Body of pancreas (tissue), 4 donors: ENCODE results near the gene MED13L. TPM values are rescaled to one million over a fixed set of nuclear protein-coding genes. Genes with fewer than 3 reads are reported as not detected.

Experiments used
- ATAC-seq: fragments of 150-250 bp; one replicate; pipeline ENCODE4 v1.9.1; 2016
- DNase-seq, 4 donors: peaks; one replicate each; pipeline ENCODE4 v3.0.0-alpha.2; 2019
- H3K27ac ChIP-seq, 4 donors: fragments of 200-600 bp; sonication (generic); 1 replicate in 3 of 4; 2 replicates in 1 of 4; pipeline versions ENCODE4 v1.5.1 to v1.6.1; 2016 to 2019; ENCODE audit warnings: mild to moderate bottlenecking in 1 of 4, mixed read lengths in 1 of 4, moderate library complexity in 1 of 4
- H3K27me3 ChIP-seq, 2 donors: fragments of 200-600 bp; sonication (generic); one replicate each; pipeline ENCODE4 v1.6.0; 2016; ENCODE audit warnings: mild to moderate bottlenecking in 1 of 2
- H3K36me3 ChIP-seq, 2 donors: fragments of 200-600 bp; sonication (generic); replicated peaks in 1 of 2; 2 replicates each; pipeline ENCODE4 v1.5.1; 2016; ENCODE audit warnings: low read depth in 2 of 2; ENCODE audit not compliant: insufficient read depth in 1 of 2
- H3K4me1 ChIP-seq: fragments of 200-600 bp; sonication (generic); one replicate; pipeline ENCODE4 v1.6.0; 2016
- H3K4me3 ChIP-seq, 2 donors: fragments of 200-600 bp; sonication (generic); 1 replicate in 1 of 2; 2 replicates in 1 of 2; pipeline ENCODE4 v1.5.1; 2016 to 2019
- H3K9me3 ChIP-seq, 3 donors: fragments of 200-600 bp; sonication (generic); 1 replicate in 2 of 3; 2 replicates in 1 of 3; pipeline ENCODE4 v1.5.1; 2016
- CTCF ChIP-seq, 7 experiments: fragments of 450-650 bp in 4 of 7; fragments of 200-600 bp in 3 of 7; sonication (generic) in 3 of 7; IDR thresholded peaks; one replicate each; pipeline ENCODE4 v1.5.1; 2016 to 2019; ENCODE audit warnings: antibody characterized with exemption in 7 of 7
- POLR2A ChIP-seq, 3 donors: fragments of 450-650 bp; IDR thresholded peaks; one replicate each; pipeline ENCODE4 v1.6.1; 2016; ENCODE audit warnings: antibody characterized with exemption in 3 of 3, mild to moderate bottlenecking in 2 of 3
- WGBS, 2 donors: methylation state at CpG; one replicate each; pipeline ENCODE4 v1.1.5; 2017; 5-methylcytosine and 5-hydroxymethylcytosine counted together
- intact Hi-C: fragments of 100-400 bp; cut with DNase I; formaldehyde crosslinking; loops from one replicate; pipeline ENCODE4 v1.15.1; 2023
- total RNA-seq, 2 donors: library from RNA; depleted of rRNA; stranded (reverse); fragments of >200 nt; gene quantifications; one replicate each; pipeline ENCODE4 v1.1.0, GENCODE V29; 2016

The MED13L gene
- total RNA-seq, 2 donors from 2014 or later = 65.9 to 72.6 TPM

GRCh38 chr12:116313194-116313927, 35.9 kb upstream of the MED13L start:
- no peaks in the 10 kb centered on the region for H3K4me1 ChIP-seq
- no peaks in the 10 kb centered on the region for H3K36me3 ChIP-seq
- H3K9me3 ChIP-seq = no peaks in the 10 kb centered on the region
- H3K27ac ChIP-seq = no peak overlapping the region
- no peaks in the 10 kb centered on the region for H3K27me3 ChIP-seq
- ATAC-seq (peak; percentile 38), DNase-seq (no peak)
- TF ChIP-seq POLR2A (IDR thresholded peaks at IDR 0.05) (no peak), CTCF (IDR thresholded peaks at IDR 0.05) (no peak)
- H3K4me3 ChIP-seq = no peak overlapping the region
- intact Hi-C loops = no loop called here
- WGBS, 2 donors = 61 to 67% methylated on average over 19 of the region's 19 CpGs

- no peaks in the 10 kb centered on the region for H3K4me1 ChIP-seq
- WGBS, 2 donors = 79 to 92% methylated on average over 3 of the region's 3 CpGs
- H3K36me3 ChIP-seq = no peaks in the 10 kb centered on the region
- H3K4me3 ChIP-seq = no peak overlapping the region
- no peak for TF ChIP-seq POLR2A (IDR thresholded peaks at IDR 0.05)
- no peak for TF ChIP-seq CTCF (IDR thresholded peaks at IDR 0.05)
- ATAC-seq = no peak
- DNase-seq = no peak
- intact Hi-C loops = no loop called here
- H3K9me3 ChIP-seq = no peaks in the 10 kb centered on the region
- no peaks in the 10 kb centered on the region for H3K27me3 ChIP-seq
- no peak overlapping the region for H3K27ac ChIP-seq
Measured at GRCh38 chr12:116310082-116310481, 32.6 kb upstream of the MED13L start.

- H3K4me3 ChIP-seq = no peak overlapping the region
- DNase-seq (no peak), ATAC-seq (no peak)
- WGBS, 2 donors = 96 to 97% methylated on average over 1 of the region's 1 CpG
- H3K27ac ChIP-seq = no peak overlapping the region
- H3K36me3 ChIP-seq = no peaks in the 10 kb centered on the region
- no peaks in the 10 kb centered on the region for H3K27me3 ChIP-seq
- H3K9me3 ChIP-seq = no peaks in the 10 kb centered on the region
- no peaks in the 10 kb centered on the region for H3K4me1 ChIP-seq
- intact Hi-C loops = no loop called here
- TF ChIP-seq POLR2A (IDR thresholded peaks at IDR 0.05) (no peak), CTCF (IDR thresholded peaks at IDR 0.05) (no peak)
Measured at GRCh38 chr12:116309343-116309742, 31.9 kb upstream of the MED13L start.

GRCh38 chr12:116308647-116309046, 31.2 kb upstream of the MED13L start:
- no peak for TF ChIP-seq POLR2A (IDR thresholded peaks at IDR 0.05)
- no peak for TF ChIP-seq CTCF (IDR thresholded peaks at IDR 0.05)
- ATAC-seq (no peak), DNase-seq (no peak)
- Histone ChIP-seq H3K9me3 (no peaks in the 10 kb centered on the region), H3K36me3 (no peaks in the 10 kb centered on the region), H3K4me1 (no peaks in the 10 kb centered on the region), H3K4me3 (no peak overlapping the region), H3K27me3 (no peaks in the 10 kb centered on the region), H3K27ac (no peak overlapping the region)
- intact Hi-C loops = no loop called here
- WGBS, 2 donors = 79 to 81% methylated on average over 7 of the region's 7 CpGs

- no peak for TF ChIP-seq POLR2A (IDR thresholded peaks at IDR 0.05)
- TF ChIP-seq CTCF (IDR thresholded peaks at IDR 0.05) = no peak
- DNase-seq = no peak
- Histone ChIP-seq H3K36me3 (no peaks in the 10 kb centered on the region), H3K4me3 (no peak overlapping the region), H3K27ac (no peak overlapping the region), H3K27me3 (no peaks in the 10 kb centered on the region), H3K4me1 (no peaks in the 10 kb centered on the region), H3K9me3 (no peaks in the 10 kb centered on the region)
- intact Hi-C loops = no loop called here
- WGBS, 2 donors = 70 to 88% methylated on average over 2 to 3 of the region's 3 CpGs
- ATAC-seq = no peak
Measured at GRCh38 chr12:116306968-116307367, 29.5 kb upstream of the MED13L start.
